HG03045 (cell line): Measurements from ENCODE around the gene SMCHD1.
"Not testable (repeated sequence)": the region's sequence is repeated elsewhere in the genome, so short reads cannot be mapped to it uniquely, and the experiment has no call there.

Experiments used
- ATAC-seq: cut with Tn5 transposase; IDR thresholded peaks from one replicate; pipeline ENCODE4 v1.9.1; 2021; ENCODE audit warnings: mild to moderate bottlenecking, moderate library complexity; ENCODE audit not compliant: unreplicated experiment

The SMCHD1 gene

GRCh38 chr18:2656981-2657512, 1.5 kb downstream of the SMCHD1 start:
- ATAC-seq: no peak

GRCh38 chr18:2657788-2658458, 2.4 kb downstream of the SMCHD1 start:
- no peak for ATAC-seq

- ATAC-seq: not testable (repeated sequence)
Observed at GRCh38 chr18:2660849-2661248, 5.3 kb downstream of the SMCHD1 start.

GRCh38 chr18:2662288-2662687, 6.8 kb downstream of the SMCHD1 start:
- ATAC-seq: not testable (repeated sequence)

GRCh38 chr18:2662990-2663389, 7.5 kb downstream of the SMCHD1 start:
- ATAC-seq: no peak

GRCh38 chr18:2672410-2672809, 16.9 kb downstream of the SMCHD1 start:
- ATAC-seq: no peak

- ATAC-seq: no peak
Observed at GRCh38 chr18:2672872-2673271, 17.3 kb downstream of the SMCHD1 start.

GRCh38 chr18:2678933-2679332, 23.4 kb downstream of the SMCHD1 start:
- ATAC-seq: not testable (repeated sequence)

- ATAC-seq: no peak
Observed at GRCh38 chr18:2680216-2680792, 24.8 kb downstream of the SMCHD1 start.

- no peak for ATAC-seq
Observed at GRCh38 chr18:2681993-2682603, 26.6 kb downstream of the SMCHD1 start.

GRCh38 chr18:2683055-2683454, 27.5 kb downstream of the SMCHD1 start:
- no peak for ATAC-seq

GRCh38 chr18:2686349-2686968, 30.9 kb downstream of the SMCHD1 start:
- no peak for ATAC-seq

GRCh38 chr18:2687390-2688001, 32.0 kb downstream of the SMCHD1 start:
- no peak for ATAC-seq

GRCh38 chr18:2692508-2692907, 37.0 kb downstream of the SMCHD1 start:
- no peak for ATAC-seq

GRCh38 chr18:2697184-2697583, 41.7 kb downstream of the SMCHD1 start:
- ATAC-seq: no peak

GRCh38 chr18:2699001-2699400, 43.5 kb downstream of the SMCHD1 start:
- ATAC-seq: no peak

- ATAC-seq: no peak
Observed at GRCh38 chr18:2704541-2704940, 49.0 kb downstream of the SMCHD1 start.

GRCh38 chr18:2706903-2707302, 51.4 kb downstream of the SMCHD1 start:
- ATAC-seq: no peak

GRCh38 chr18:2707551-2708168, 52.1 kb downstream of the SMCHD1 start:
- no peak for ATAC-seq

- ATAC-seq: no peak
Observed at GRCh38 chr18:2709316-2709715, 53.8 kb downstream of the SMCHD1 start.

- ATAC-seq: no peak
Observed at GRCh38 chr18:2714140-2714539, 58.6 kb downstream of the SMCHD1 start.
